GM23338 (cell line): ENCODE measurements around the gene PCDHGA5. TPM values are rescaled to one million over a fixed set of nuclear protein-coding genes. Genes with fewer than 3 reads are reported as not detected.

Experiments
- ATAC-seq: fragments of 200-7000 bp; cut with Tn5 transposase; 3 replicates; pipeline ENCODE4 v1.9.1; 2020
- DNase-seq: peaks from one replicate; pipeline ENCODE4 v3.0.0-alpha.2; 2015; ENCODE audit warnings: low spot score
- H2AFZ ChIP-seq: fragments of 200-600 bp; sonication (generic); 2 replicates; pipeline ENCODE4 v1.8.0; 2016; ENCODE audit warnings: antibody characterized with exemption, mild to moderate bottlenecking, moderate library complexity
- H3F3A ChIP-seq: fragments of 200-600 bp; sonication (generic); replicated peaks from 2 replicates; pipeline ENCODE4 v1.8.0; 2017; ENCODE audit warnings: antibody characterized with exemption, mixed run types, low read depth
- H3K27ac ChIP-seq: fragments of 200-600 bp; sonication (generic); 2 replicates; pipeline ENCODE4 v1.6.1; 2016; ENCODE audit warnings: low read depth
- H3K27me3 ChIP-seq: fragments of 200-600 bp; sonication (generic); 2 replicates; pipeline ENCODE4 v1.8.0; 2016; ENCODE audit warnings: mild to moderate bottlenecking, mixed run types, moderate library complexity; ENCODE audit not compliant: insufficient read depth
- H3K36me3 ChIP-seq: fragments of 200-600 bp; sonication (generic); 2 replicates; pipeline ENCODE4 v1.8.0; 2016; ENCODE audit warnings: mild to moderate bottlenecking; ENCODE audit not compliant: insufficient read depth
- H3K4me1 ChIP-seq: fragments of 200-600 bp; sonication (generic); 2 replicates; pipeline ENCODE4 v1.8.0; 2016; ENCODE audit warnings: mild to moderate bottlenecking, moderate library complexity; ENCODE audit not compliant: insufficient read depth
- H3K4me2 ChIP-seq: fragments of 200-600 bp; sonication (generic); 2 replicates; pipeline ENCODE4 v1.7.1; 2017; ENCODE audit warnings: mixed run types
- H3K4me3 ChIP-seq: fragments of 200-600 bp; sonication (generic); 2 replicates; pipeline ENCODE4 v1.6.1; 2016; ENCODE audit warnings: mixed run types
- H3K79me2 ChIP-seq: fragments of 200-600 bp; sonication (generic); replicated peaks from 2 replicates; pipeline ENCODE4 v1.8.0; 2017; ENCODE audit warnings: mild to moderate bottlenecking; ENCODE audit not compliant: insufficient read depth
- H3K9me2 ChIP-seq: fragments of 200-600 bp; sonication (generic); 2 replicates; pipeline ENCODE4 v1.8.0; 2017; ENCODE audit not compliant: insufficient read depth
- H4K20me1 ChIP-seq: fragments of 200-600 bp; sonication (generic); replicated peaks from 2 replicates; pipeline ENCODE4 v1.8.0; 2017; ENCODE audit warnings: mild to moderate bottlenecking; ENCODE audit not compliant: insufficient read depth
- H3K27ac Mint-ChIP-seq: 2 replicates; pipeline ENCODE4 v1.8.0; 2020; ENCODE audit warnings: inconsistent platforms, mild to moderate bottlenecking, moderate library complexity, mixed read lengths
- H3K27me3 Mint-ChIP-seq: 3 replicates; pipeline ENCODE4 v1.8.0; 2022; ENCODE audit warnings: low read depth, mild to moderate bottlenecking, moderate library complexity, mixed read lengths, inconsistent platforms; ENCODE audit not compliant: insufficient read depth, poor library complexity
- H3K36me3 Mint-ChIP-seq: 3 replicates; pipeline ENCODE4 v1.8.0; 2021; ENCODE audit warnings: low read depth, mild to moderate bottlenecking, inconsistent platforms, moderate library complexity, mixed read lengths
- H3K4me1 Mint-ChIP-seq: 3 replicates; pipeline ENCODE4 v1.8.0; 2020; ENCODE audit warnings: mild to moderate bottlenecking, inconsistent platforms, mixed read lengths
- H3K4me3 Mint-ChIP-seq: 3 replicates; pipeline ENCODE4 v1.8.0; 2021; ENCODE audit warnings: moderate library complexity, mild to moderate bottlenecking, inconsistent platforms, mixed read lengths
- H3K9me3 Mint-ChIP-seq: 3 replicates; pipeline ENCODE4 v1.8.0; 2020; ENCODE audit warnings: moderate library complexity, mild to moderate bottlenecking, inconsistent platforms, mixed read lengths
- EZH2 ChIP-seq: fragments of 200-600 bp; sonication (generic); IDR thresholded peaks from one replicate; pipeline ENCODE4 v1.8.0; 2017; ENCODE audit warnings: antibody characterized with exemption, mild to moderate bottlenecking, low read depth; ENCODE audit not compliant: unreplicated experiment
- JUNB ChIP-seq: IDR thresholded peaks from one replicate; pipeline ENCODE4 v1.6.1; 2016; ENCODE audit warnings: antibody characterized with exemption; ENCODE audit not compliant: unreplicated experiment
- POLR2AphosphoS5 ChIP-seq: IDR thresholded peaks from 2 replicates; pipeline ENCODE4 v1.6.1; 2016; ENCODE audit warnings: antibody characterized with exemption, low read depth
- STAT1 ChIP-seq: IDR thresholded peaks from one replicate; pipeline ENCODE4 v1.6.1; 2016; ENCODE audit warnings: antibody characterized with exemption; ENCODE audit not compliant: unreplicated experiment
- ZNF114 ChIP-seq: fragments of 250-450 bp; sonication (Bioruptor Pico); IDR thresholded peaks from 2 replicates; pipeline ENCODE4 v1.5.0; 2020; ENCODE audit warnings: mild to moderate bottlenecking, moderate library complexity
- ZNF331 ChIP-seq: fragments of 250-450 bp; sonication (Bioruptor Pico); IDR thresholded peaks from 2 replicates; pipeline ENCODE4 v1.5.0; 2020; ENCODE audit warnings: low read depth, mild to moderate bottlenecking, moderate library complexity
- polyA plus RNA-seq: library from polyadenylated mRNA; unstranded; fragments of >200 nt; fragmentation: Nextera tagmentation; extraction: Ambion mirVana; gene quantifications from 2 replicates; pipeline ENCODE4 v1.2.1, GENCODE V29; 2016
- total RNA-seq: library from RNA; depleted of rRNA; stranded (reverse); fragments of >200 nt; shearing (Covaris generic); gene quantifications from 2 replicates; pipeline ENCODE4 v1.2.3, GENCODE V29; 2014
- TF ChIP-seq, protein P1 (sequence below): fragments of 250-450 bp; sonication (Bioruptor Pico); IDR thresholded peaks from 2 replicates; pipeline ENCODE4 v1.5.0; 2020; ENCODE audit warnings: mild to moderate bottlenecking, moderate library complexity
- TF ChIP-seq, protein P2 (sequence below): IDR thresholded peaks from 2 replicates; pipeline ENCODE4 v1.6.1; 2016; ENCODE audit warnings: antibody characterized with exemption
- TF ChIP-seq, protein P3 (sequence below): IDR thresholded peaks from one replicate; pipeline ENCODE4 v1.6.1; 2018; ENCODE audit warnings: antibody characterized with exemption; ENCODE audit not compliant: unreplicated experiment

The PCDHGA5 gene
- total and polyA plus RNA-seq, 2 experiments from 2014 or later: 0.55 to 3.1 TPM

DNA sequence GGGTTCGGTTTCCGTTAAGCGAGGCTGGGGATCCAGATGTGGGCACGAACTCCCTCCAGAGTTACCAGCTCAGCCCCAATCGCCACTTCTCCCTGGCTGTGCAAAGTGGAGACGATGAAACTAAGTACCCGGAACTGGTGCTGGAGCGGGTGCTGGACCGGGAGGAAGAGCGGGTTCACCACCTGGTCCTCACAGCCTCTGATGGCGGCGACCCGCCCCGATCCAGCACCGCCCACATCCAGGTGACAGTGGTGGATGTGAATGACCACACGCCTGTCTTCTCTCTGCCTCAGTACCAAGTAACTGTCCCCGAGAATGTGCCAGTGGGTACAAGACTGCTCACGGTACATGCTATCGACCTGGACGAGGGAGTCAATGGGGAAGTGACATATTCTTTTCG lies 19.4 kb downstream of the PCDHGA5 start (continued):
- TF ChIP-seq STAT1 (no peak), JUNB (no peak), ZNF114 (no peak)
- TF ChIP-seq, protein P1, sequence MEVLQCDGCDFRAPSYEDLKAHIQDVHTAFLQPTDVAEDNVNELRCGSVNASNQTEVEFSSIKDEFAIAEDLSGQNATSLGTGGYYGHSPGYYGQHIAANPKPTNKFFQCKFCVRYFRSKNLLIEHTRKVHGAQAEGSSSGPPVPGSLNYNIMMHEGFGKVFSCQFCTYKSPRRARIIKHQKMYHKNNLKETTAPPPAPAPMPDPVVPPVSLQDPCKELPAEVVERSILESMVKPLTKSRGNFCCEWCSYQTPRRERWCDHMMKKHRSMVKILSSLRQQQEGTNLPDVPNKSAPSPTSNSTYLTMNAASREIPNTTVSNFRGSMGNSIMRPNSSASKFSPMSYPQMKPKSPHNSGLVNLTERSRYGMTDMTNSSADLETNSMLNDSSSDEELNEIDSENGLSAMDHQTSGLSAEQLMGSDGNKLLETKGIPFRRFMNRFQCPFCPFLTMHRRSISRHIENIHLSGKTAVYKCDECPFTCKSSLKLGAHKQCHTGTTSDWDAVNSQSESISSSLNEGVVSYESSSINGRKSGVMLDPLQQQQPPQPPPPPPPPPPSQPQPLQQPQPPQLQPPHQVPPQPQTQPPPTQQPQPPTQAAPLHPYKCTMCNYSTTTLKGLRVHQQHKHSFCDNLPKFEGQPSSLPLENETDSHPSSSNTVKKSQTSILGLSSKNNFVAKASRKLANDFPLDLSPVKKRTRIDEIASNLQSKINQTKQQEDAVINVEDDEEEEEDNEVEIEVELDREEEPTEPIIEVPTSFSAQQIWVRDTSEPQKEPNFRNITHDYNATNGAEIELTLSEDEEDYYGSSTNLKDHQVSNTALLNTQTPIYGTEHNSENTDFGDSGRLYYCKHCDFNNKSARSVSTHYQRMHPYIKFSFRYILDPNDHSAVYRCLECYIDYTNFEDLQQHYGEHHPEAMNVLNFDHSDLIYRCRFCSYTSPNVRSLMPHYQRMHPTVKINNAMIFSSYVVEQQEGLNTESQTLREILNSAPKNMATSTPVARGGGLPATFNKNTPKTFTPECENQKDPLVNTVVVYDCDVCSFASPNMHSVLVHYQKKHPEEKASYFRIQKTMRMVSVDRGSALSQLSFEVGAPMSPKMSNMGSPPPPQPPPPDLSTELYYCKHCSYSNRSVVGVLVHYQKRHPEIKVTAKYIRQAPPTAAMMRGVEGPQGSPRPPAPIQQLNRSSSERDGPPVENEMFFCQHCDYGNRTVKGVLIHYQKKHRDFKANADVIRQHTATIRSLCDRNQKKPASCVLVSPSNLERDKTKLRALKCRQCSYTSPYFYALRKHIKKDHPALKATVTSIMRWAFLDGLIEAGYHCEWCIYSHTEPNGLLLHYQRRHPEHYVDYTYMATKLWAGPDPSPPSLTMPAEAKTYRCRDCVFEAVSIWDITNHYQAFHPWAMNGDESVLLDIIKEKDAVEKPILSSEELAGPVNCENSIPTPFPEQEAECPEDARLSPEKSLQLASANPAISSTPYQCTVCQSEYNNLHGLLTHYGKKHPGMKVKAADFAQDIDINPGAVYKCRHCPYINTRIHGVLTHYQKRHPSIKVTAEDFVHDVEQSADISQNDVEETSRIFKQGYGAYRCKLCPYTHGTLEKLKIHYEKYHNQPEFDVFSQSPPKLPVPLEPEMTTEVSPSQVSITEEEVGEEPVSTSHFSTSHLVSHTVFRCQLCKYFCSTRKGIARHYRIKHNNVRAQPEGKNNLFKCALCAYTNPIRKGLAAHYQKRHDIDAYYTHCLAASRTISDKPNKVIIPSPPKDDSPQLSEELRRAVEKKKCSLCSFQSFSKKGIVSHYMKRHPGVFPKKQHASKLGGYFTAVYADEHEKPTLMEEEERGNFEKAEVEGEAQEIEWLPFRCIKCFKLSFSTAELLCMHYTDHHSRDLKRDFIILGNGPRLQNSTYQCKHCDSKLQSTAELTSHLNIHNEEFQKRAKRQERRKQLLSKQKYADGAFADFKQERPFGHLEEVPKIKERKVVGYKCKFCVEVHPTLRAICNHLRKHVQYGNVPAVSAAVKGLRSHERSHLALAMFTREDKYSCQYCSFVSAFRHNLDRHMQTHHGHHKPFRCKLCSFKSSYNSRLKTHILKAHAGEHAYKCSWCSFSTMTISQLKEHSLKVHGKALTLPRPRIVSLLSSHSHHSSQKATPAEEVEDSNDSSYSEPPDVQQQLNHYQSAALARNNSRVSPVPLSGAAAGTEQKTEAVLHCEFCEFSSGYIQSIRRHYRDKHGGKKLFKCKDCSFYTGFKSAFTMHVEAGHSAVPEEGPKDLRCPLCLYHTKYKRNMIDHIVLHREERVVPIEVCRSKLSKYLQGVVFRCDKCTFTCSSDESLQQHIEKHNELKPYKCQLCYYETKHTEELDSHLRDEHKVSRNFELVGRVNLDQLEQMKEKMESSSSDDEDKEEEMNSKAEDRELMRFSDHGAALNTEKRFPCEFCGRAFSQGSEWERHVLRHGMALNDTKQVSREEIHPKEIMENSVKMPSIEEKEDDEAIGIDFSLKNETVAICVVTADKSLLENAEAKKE (CRISPR knock-in tag): no peak
- TF ChIP-seq, protein P2, sequence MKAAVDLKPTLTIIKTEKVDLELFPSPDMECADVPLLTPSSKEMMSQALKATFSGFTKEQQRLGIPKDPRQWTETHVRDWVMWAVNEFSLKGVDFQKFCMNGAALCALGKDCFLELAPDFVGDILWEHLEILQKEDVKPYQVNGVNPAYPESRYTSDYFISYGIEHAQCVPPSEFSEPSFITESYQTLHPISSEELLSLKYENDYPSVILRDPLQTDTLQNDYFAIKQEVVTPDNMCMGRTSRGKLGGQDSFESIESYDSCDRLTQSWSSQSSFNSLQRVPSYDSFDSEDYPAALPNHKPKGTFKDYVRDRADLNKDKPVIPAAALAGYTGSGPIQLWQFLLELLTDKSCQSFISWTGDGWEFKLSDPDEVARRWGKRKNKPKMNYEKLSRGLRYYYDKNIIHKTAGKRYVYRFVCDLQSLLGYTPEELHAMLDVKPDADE: no peak

DNA sequence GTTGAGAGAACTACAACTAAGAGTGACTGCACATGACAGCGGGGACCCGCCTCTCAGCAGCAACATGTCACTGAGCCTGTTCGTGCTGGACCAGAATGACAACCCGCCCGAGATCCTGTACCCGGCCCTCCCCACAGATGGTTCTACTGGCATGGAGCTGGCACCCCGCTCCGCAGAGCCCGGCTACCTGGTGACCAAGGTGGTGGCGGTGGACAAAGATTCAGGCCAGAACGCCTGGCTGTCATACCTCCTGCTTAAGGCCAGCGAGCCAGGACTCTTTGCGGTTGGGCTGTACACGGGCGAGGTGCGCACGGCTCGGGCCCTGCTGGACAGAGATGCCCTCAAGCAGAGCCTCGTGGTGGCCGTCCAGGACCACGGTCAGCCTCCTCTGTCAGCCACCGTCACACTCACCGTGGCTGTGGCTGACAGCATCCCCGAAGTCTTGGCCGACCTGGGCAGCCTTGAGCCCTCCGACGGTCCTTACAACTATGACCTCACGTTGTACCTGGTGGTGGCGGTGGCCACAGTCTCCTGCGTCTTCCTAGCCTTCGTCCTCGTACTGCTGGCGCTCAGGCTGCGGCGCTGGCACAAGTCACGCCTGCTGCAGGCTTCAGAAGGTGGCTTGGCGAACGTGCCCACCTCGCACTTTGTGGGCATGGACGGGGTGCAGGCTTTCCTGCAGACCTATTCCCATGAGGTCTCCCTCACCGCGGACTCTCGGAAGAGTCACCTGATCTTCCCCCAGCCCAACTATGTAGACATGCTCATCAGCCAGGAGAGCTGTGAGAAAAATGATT lies 20.7 kb downstream of the PCDHGA5 start:
- Histone ChIP-seq H3K36me3 (no peaks in the 10 kb centered on the region), H3F3A (no peaks in the 10 kb centered on the region), H3K4me3 (no peak overlapping the region), H3K27ac (no peak overlapping the region), H3K9me2 (no peaks in the 10 kb centered on the region), H2AFZ (no peak overlapping the region), H3K4me2 (no peak overlapping the region), H3K27me3 (peaks cover 7% of the 10 kb centered on the region; the same call in 1 of the 2 replicates), H3K79me2 (no peaks in the 10 kb centered on the region), H3K4me1 (0 out of 2 replicates have a peak, but pooled peaks cover 5% of the 10 kb centered on the region), H4K20me1 (no peaks in the 10 kb centered on the region)
- peaks cover 10% of the 10 kb centered on the region for H3K27me3 Mint-ChIP-seq
- H3K27ac Mint-ChIP-seq: no peak overlapping the region
- no peak for DNase-seq
- H3K9me3 Mint-ChIP-seq: peaks cover 71% of the 10 kb centered on the region
- H3K36me3 Mint-ChIP-seq: peaks cover 59% of the 10 kb centered on the region
- H3K4me3 Mint-ChIP-seq: no peak overlapping the region
- no peaks in the 10 kb centered on the region for H3K4me1 Mint-ChIP-seq
- ATAC-seq: no peak
- TF ChIP-seq ZNF331 (CRISPR knock-in tag) (no peak), EZH2 (no peak), ZNF114 (no peak), POLR2AphosphoS5 (no peak)
- TF ChIP-seq, protein P3, sequence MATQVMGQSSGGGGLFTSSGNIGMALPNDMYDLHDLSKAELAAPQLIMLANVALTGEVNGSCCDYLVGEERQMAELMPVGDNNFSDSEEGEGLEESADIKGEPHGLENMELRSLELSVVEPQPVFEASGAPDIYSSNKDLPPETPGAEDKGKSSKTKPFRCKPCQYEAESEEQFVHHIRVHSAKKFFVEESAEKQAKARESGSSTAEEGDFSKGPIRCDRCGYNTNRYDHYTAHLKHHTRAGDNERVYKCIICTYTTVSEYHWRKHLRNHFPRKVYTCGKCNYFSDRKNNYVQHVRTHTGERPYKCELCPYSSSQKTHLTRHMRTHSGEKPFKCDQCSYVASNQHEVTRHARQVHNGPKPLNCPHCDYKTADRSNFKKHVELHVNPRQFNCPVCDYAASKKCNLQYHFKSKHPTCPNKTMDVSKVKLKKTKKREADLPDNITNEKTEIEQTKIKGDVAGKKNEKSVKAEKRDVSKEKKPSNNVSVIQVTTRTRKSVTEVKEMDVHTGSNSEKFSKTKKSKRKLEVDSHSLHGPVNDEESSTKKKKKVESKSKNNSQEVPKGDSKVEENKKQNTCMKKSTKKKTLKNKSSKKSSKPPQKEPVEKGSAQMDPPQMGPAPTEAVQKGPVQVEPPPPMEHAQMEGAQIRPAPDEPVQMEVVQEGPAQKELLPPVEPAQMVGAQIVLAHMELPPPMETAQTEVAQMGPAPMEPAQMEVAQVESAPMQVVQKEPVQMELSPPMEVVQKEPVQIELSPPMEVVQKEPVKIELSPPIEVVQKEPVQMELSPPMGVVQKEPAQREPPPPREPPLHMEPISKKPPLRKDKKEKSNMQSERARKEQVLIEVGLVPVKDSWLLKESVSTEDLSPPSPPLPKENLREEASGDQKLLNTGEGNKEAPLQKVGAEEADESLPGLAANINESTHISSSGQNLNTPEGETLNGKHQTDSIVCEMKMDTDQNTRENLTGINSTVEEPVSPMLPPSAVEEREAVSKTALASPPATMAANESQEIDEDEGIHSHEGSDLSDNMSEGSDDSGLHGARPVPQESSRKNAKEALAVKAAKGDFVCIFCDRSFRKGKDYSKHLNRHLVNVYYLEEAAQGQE: no peak
- TF ChIP-seq, protein P2: no peak
